Occipital lobe (tissue), 3 donors: ENCODE results near the gene MSX2. TPM values are rescaled to one million over a fixed set of nuclear protein-coding genes. Genes with fewer than 3 reads are reported as not detected.

Experiments
- DNase-seq: peaks from one replicate; lab custom pipeline; 2025; lab: John Stamatoyannopoulos, UW
- small RNA-seq: library from RNA; depleted of rRNA; stranded (forward); fragments of <200 nt; gene quantifications from one replicate; pipeline ENCODE3, GENCODE V24; 2014
- total RNA-seq: library from RNA; depleted of rRNA; stranded (reverse); fragments of >200 nt; gene quantifications from one replicate; pipeline ENCODE4 v1.2.3, GENCODE V29; 2014

The MSX2 gene
- total RNA-seq, 1 donor from 2014 or later, result not detected

DNA sequence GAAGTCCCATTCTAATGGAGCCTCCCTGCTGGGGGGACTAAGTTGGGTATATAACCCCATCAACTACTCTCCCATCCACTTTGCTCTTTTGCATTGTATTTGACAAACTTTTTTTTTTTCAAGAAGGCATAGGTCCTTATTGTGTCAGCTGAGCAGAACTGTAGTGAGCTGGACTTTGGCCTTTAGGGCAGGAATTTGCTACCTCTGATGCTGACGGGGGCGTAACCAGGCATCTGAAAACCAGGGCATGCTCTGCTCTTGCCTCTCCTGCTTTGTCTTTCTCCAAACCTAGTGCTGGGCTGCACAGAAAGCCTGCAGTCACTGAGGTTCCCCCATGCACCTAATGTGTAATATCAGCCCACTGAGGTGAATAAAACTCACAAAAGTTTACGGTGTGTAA, 49.0 kb downstream of the MSX2 start:
- no peak for DNase-seq

DNA sequence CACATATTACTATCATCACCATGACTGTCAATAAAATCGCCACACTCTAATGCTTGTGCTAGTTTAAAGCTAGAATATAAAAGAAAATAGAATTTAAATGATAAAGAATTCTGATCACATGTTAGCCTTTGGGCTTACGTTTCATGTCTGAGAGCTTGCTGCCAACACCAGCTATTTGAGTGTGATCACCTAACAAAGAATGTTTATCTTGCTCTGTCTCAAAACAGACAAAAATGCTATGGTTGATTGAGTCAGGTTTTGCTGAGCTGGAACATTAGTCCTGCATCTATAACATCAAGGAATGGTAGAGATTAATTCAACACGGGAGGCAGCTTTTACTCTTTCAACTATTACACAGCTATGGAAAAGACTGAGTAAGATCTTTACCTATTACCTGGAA, 50.7 kb downstream of the MSX2 start:
- DNase-seq, result no peak

DNA sequence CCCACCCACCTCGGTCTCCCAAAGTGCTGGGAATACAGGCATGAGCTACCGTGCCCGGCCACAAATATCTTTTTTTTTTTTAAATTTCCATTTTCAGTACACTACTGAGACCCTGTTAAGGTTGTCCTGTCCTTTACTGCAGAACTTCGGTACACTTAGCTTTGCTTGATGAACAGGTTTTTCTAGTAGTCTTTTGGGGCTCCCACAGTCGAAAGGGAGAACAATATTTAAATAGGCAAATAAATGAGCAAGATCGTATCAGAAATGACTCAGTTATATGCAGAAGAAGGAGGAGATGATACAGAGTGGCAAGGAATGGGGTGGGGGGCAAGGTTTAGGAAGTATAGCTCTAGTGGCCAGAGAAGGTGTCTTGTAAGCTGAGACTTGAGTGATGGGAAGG, 52.7 kb downstream of the MSX2 start:
- no peak for DNase-seq

DNA sequence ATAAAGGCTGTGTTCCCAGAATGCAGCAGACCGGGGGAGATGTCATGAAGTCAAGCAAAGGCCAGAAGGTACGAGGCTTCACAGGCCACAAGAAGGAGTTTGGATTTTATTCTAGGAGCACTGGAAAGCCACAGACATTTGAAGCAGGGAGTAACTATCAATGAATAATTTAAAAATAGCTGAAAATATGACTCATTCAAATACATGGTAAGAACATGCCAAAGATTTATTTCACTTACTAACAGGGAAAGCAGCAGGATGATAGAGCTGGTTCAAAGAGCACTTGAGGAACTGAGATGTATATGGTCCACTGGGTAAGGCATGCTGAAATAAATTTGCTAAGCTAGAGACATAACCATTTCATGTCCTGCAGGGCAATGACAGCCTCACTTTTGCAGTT, 53.2 kb downstream of the MSX2 start:
- no peak for DNase-seq

Small RNA genes lying within 50 kb of the gene (small RNA-seq; reads per million reads assigned to genes)
- not detected for gene MIR4634
